ENCODE measurements around the gene NANOGP8.

NANOGP8 gene

GRCh38 chr15:35061825-35062737 is 23.0 kb downstream of the NANOGP8 start:
- TF ChIP-seq, protein P1, sequence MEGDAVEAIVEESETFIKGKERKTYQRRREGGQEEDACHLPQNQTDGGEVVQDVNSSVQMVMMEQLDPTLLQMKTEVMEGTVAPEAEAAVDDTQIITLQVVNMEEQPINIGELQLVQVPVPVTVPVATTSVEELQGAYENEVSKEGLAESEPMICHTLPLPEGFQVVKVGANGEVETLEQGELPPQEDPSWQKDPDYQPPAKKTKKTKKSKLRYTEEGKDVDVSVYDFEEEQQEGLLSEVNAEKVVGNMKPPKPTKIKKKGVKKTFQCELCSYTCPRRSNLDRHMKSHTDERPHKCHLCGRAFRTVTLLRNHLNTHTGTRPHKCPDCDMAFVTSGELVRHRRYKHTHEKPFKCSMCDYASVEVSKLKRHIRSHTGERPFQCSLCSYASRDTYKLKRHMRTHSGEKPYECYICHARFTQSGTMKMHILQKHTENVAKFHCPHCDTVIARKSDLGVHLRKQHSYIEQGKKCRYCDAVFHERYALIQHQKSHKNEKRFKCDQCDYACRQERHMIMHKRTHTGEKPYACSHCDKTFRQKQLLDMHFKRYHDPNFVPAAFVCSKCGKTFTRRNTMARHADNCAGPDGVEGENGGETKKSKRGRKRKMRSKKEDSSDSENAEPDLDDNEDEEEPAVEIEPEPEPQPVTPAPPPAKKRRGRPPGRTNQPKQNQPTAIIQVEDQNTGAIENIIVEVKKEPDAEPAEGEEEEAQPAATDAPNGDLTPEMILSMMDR (IDR thresholded peaks at IDR 0.05), result no peak
- H3K4me3 ChIP-seq (ENCODE audit: low read depth in 1 of 2, low read length in 1 of 2), result no peak overlapping the region
- H3K27me3 ChIP-seq, result no peaks in the 10 kb centered on the region
- peak overlapping the region; percentile 90 for H3K27ac ChIP-seq
- H3K4me1 ChIP-seq (ENCODE audit: control insufficient read depth in 1 of 2, insufficient read depth in 1 of 2, low read depth in 1 of 2, low read length in 1 of 2), result peaks cover 55 to 72% of the 10 kb centered on the region in 2 experiments
- no peaks in the 10 kb centered on the region for H3K9me3 ChIP-seq
- no peaks in the 10 kb centered on the region for H3K36me3 ChIP-seq

DNA sequence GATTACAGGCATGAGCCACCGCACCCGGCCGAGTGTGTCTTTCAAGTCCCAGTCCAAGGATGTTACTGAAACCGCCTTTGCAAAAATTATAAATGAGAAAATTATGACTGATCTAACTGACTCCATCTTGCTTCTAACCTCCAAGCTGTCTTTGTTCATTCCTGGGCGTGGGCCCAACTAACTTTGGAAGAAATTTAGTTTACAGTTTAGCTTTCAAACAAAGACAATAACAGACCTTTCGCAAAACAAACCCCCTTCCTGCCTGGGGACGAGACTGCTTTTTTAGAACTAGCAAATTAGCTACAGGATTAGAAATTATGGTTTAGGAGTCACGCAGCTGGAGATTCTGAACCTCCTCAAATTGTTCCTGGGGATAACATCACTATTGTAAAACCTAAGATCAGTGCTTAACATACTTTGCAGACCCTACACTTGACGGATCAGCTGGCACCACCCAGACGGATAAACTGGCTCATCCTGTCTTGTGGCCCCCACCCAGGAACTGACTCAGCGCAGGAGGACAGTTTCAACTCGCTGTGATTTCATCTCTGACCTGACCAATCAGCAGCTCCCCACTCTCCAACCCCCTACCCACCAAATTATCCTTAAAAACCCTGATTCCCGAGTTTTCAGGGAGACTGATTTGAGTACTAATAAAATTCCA is 23.8 kb downstream of the NANOGP8 start:
- Histone ChIP-seq H3K36me3 (no peaks in the 10 kb centered on the region), H3K9me3 (no peaks in the 10 kb centered on the region), H3K4me3 (ENCODE audit: low read depth in 1 of 2, low read length in 1 of 2) (no peak overlapping the region), H3K27me3 (no peaks in the 10 kb centered on the region), H3K27ac (peak overlapping the region; percentile 90), H3K4me1 (ENCODE audit: control insufficient read depth in 1 of 2, insufficient read depth in 1 of 2, low read depth in 1 of 2, low read length in 1 of 2) (peaks cover 49 to 71% of the 10 kb centered on the region in 2 experiments)
- TF ChIP-seq, protein P1 (IDR thresholded peaks at IDR 0.05), result no peak

DNA sequence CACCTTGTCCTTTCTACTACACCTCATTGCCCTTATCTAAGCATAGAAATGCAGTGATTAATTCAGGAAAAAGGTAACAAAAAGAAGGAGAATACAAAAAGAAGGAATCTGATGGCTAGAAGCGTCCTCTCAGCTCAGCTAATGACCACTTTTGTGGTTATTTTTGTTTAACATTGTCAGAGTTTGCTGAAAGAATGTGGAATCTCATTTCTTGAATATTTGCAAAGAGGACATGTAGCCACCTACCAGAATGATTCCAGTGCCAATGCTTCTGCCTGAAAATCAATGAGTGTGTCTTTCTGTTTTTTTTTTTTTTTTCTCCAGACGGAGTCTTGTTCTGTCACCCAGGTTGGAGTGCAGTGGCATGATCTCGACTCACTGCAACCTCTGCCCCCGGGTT is 24.5 kb downstream of the NANOGP8 start:
- no peaks in the 10 kb centered on the region for H3K36me3 ChIP-seq
- H3K27ac ChIP-seq, result peak overlapping the region; percentile 90
- H3K9me3 ChIP-seq, result no peaks in the 10 kb centered on the region
- H3K4me3 ChIP-seq (ENCODE audit: low read depth in 1 of 2, low read length in 1 of 2), result no peak overlapping the region
- no peaks in the 10 kb centered on the region for H3K27me3 ChIP-seq
- peaks cover 42 to 64% of the 10 kb centered on the region in 2 experiments for H3K4me1 ChIP-seq (ENCODE audit: control insufficient read depth in 1 of 2, insufficient read depth in 1 of 2, low read depth in 1 of 2, low read length in 1 of 2)
- TF ChIP-seq, protein P1 (IDR thresholded peaks at IDR 0.05), result no peak

GRCh38 chr15:35058534-35059054 is 26.5 kb downstream of the NANOGP8 start:
- no peaks in the 10 kb centered on the region for H3K27me3 ChIP-seq
- peak overlapping the region; percentile 26 to 38 for H3K4me3 ChIP-seq (ENCODE audit: low read depth in 1 of 2, low read length in 1 of 2)
- H3K27ac ChIP-seq, result peak overlapping the region; percentile 90
- H3K4me1 ChIP-seq (ENCODE audit: control insufficient read depth in 1 of 2, insufficient read depth in 1 of 2, low read depth in 1 of 2, low read length in 1 of 2), result peaks cover 41 to 71% of the 10 kb centered on the region in 2 experiments
- H3K36me3 ChIP-seq, result no peaks in the 10 kb centered on the region
- TF ChIP-seq, protein P1 (IDR thresholded peaks at IDR 0.05), result no peak
- no peaks in the 10 kb centered on the region for H3K9me3 ChIP-seq

DNA sequence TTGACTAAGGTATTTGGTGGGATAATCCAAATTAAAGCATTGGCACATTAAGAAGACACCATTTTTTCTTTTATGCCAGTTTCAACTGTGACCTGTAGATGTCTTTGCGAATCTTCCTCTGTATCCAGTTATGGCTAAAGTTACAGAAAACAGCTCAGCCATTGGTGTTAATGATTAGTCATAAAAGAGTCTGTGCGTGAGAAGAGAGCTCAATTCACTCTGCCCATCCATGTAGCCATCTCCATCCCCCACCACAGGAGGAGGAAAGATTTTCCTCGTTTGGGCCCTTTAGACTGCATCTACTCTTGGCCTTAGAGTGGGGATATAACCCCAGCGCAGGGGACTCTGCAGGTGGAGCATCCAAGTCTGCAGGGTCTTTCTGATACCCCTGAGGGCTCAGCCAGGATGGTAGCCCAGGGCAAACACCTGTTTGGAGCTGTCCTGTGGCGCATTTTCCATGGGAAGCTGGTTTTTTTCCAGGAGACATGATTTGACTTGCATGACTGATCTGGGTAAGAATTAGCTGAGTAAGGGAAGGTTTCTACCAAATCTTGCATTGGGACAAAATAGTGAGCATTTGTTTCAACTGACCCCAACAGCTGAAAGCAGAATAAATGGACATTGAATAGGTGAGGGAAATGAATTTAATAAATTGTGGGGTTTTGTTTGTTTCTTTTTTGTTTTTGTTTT is 29.5 kb downstream of the NANOGP8 start:
- no peak overlapping the region for H3K27ac ChIP-seq
- H3K9me3 ChIP-seq, result no peaks in the 10 kb centered on the region
- H3K36me3 ChIP-seq, result no peaks in the 10 kb centered on the region
- TF ChIP-seq, protein P1 (IDR thresholded peaks at IDR 0.05), result no peak
- peaks cover 35 to 51% of the 10 kb centered on the region in 2 experiments for H3K4me1 ChIP-seq (ENCODE audit: control insufficient read depth in 1 of 2, insufficient read depth in 1 of 2, low read depth in 1 of 2, low read length in 1 of 2)
- no peaks in the 10 kb centered on the region for H3K27me3 ChIP-seq
- no peak overlapping the region for H3K4me3 ChIP-seq (ENCODE audit: low read depth in 1 of 2, low read length in 1 of 2)
